Natural killer cell (primary cell): ENCODE data around the gene KIRREL1. TPM values are rescaled to one million over a fixed set of nuclear protein-coding genes. Genes with fewer than 3 reads are reported as not detected.

Source experiments
- ATAC-seq, 3 donors: fragments of 150-1000 bp in 2 of 3; fragments of 200-7000 bp in 1 of 3; cut with Tn5 transposase; 1 replicate in 1 of 3; 2 replicates in 2 of 3; pipeline ENCODE4 v1.10.0; 2021; ENCODE audit warnings: mild to moderate bottlenecking in 2 of 3, moderate library complexity in 2 of 3
- DNase-seq, 2 donors: peaks; one replicate each; pipeline versions ENCODE4 v3.0.0 to v3.0.0-alpha.2; 2013 to 2021; ENCODE audit warnings: mixed read lengths in 1 of 2
- H3K27ac ChIP-seq: one replicate; pipeline ENCODE4 v1.5.1; 2013; ENCODE audit warnings: mild to moderate bottlenecking, low read length
- H3K27me3 ChIP-seq: one replicate; pipeline ENCODE4 v1.6.1; 2013; ENCODE audit warnings: low read length; ENCODE audit not compliant: control insufficient read depth, insufficient read depth
- H3K36me3 ChIP-seq: one replicate; pipeline ENCODE4 v1.6.1; 2013; ENCODE audit warnings: low read length; ENCODE audit not compliant: control insufficient read depth, insufficient read depth
- H3K4me1 ChIP-seq: one replicate; pipeline ENCODE4 v1.6.1; 2013; ENCODE audit warnings: low read length; ENCODE audit not compliant: control insufficient read depth, insufficient read depth
- H3K4me3 ChIP-seq: one replicate; pipeline ENCODE4 v1.5.1; 2013; ENCODE audit warnings: low read length
- H3K9me3 ChIP-seq: one replicate; pipeline ENCODE4 v1.6.1; 2013; ENCODE audit warnings: low read length; ENCODE audit not compliant: control insufficient read depth, insufficient read depth
- H3K27ac Mint-ChIP-seq, 2 donors: one replicate each; pipeline ENCODE4 v1.8.0; 2022; ENCODE audit warnings: mild to moderate bottlenecking in 2 of 2, mixed read lengths in 2 of 2, moderate library complexity in 1 of 2
- H3K27me3 Mint-ChIP-seq, 2 donors: one replicate each; pipeline ENCODE4 v1.8.0; 2022; ENCODE audit warnings: low read depth in 2 of 2, mixed read lengths in 2 of 2
- H3K36me3 Mint-ChIP-seq: one replicate; pipeline ENCODE4 v1.8.0; 2022; ENCODE audit warnings: mixed read lengths
- H3K4me1 Mint-ChIP-seq, 2 donors: one replicate each; pipeline ENCODE4 v1.8.0; 2022; ENCODE audit warnings: mixed read lengths in 2 of 2
- H3K4me3 Mint-ChIP-seq: one replicate; pipeline ENCODE4 v1.8.0; 2022; ENCODE audit warnings: mild to moderate bottlenecking, moderate library complexity, mixed read lengths
- H3K9me3 Mint-ChIP-seq, 2 donors: one replicate each; pipeline ENCODE4 v1.8.0; 2022; ENCODE audit warnings: mixed read lengths in 2 of 2
- CTCF ChIP-seq: fragments of 200-600 bp; IDR thresholded peaks from one replicate; pipeline ENCODE4 v1.8.0; 2022; ENCODE audit warnings: antibody characterized with exemption
- WGBS: methylation state at CpG from one replicate; pipeline ENCODE4 v1.1.7; 2013; ENCODE audit warnings: missing lambda C conversion rate; ENCODE audit not compliant: insufficient coverage; 5-methylcytosine and 5-hydroxymethylcytosine counted together
- intact Hi-C: fragments of 100-400 bp; cut with micrococcal nuclease; formaldehyde crosslinking; loops from one replicate; pipeline ENCODE4 v1.14.2; 2022
- total RNA-seq, 4 donors: library from RNA; stranded (reverse); fragments of 120-200 nt in 1 of 4; gene quantifications; one replicate each; pipeline versions ENCODE4 v1.2.3 to v1.2.4, GENCODE V29; 2013 to 2022

The KIRREL1 gene
- total RNA-seq, 3 donors from 2014 or later (not counting 1 experiment from before 2014, with no cell fraction given) = not detected

GRCh38 chr1:158131217-158131616 lies 137.8 kb downstream of the KIRREL1 start:
- H3K36me3 ChIP-seq = no peaks in the 10 kb centered on the region
- peaks cover 4% of the 10 kb centered on the region for H3K4me1 ChIP-seq
- no peak for ATAC-seq
- Mint-ChIP-seq H3K4me1 (no peaks in the 10 kb centered on the region), H3K4me3 (no peak overlapping the region), H3K27me3 (peaks cover 14 to 17% of the 10 kb centered on the region in 2 donors), H3K9me3 (no peaks in the 10 kb centered on the region), H3K27ac (no peak overlapping the region), H3K36me3 (no peaks in the 10 kb centered on the region)
- no peak for DNase-seq
- no peaks in the 10 kb centered on the region for H3K9me3 ChIP-seq
- H3K4me3 ChIP-seq = no peak overlapping the region
- TF ChIP-seq CTCF = no peak
- intact Hi-C loops = no loop called here
- H3K27me3 ChIP-seq = no peaks in the 10 kb centered on the region
- WGBS = 94% methylated on average over 2 of the region's 3 CpGs
- no peak overlapping the region for H3K27ac ChIP-seq

- no peaks in the 10 kb centered on the region for H3K4me1 ChIP-seq
- intact Hi-C loops = no loop called here
- Mint-ChIP-seq H3K4me3 (no peak overlapping the region), H3K36me3 (no peaks in the 10 kb centered on the region), H3K4me1 (no peaks in the 10 kb centered on the region), H3K27ac (no peak overlapping the region), H3K9me3 (no peaks in the 10 kb centered on the region), H3K27me3 (peaks cover 0 to 5% of the 10 kb centered on the region in 2 donors)
- ATAC-seq (no peak), DNase-seq (no peak)
- no peaks in the 10 kb centered on the region for H3K9me3 ChIP-seq
- no peak overlapping the region for H3K27ac ChIP-seq
- no peaks in the 10 kb centered on the region for H3K27me3 ChIP-seq
- TF ChIP-seq CTCF = no peak
- no peaks in the 10 kb centered on the region for H3K36me3 ChIP-seq
- 93% methylated on average over 3 of the region's 3 CpGs for WGBS
- H3K4me3 ChIP-seq = no peak overlapping the region
Measured at GRCh38 chr1:158140764-158141192, 147.3 kb downstream of the KIRREL1 start.

GRCh38 chr1:158145173-158145719 lies 151.8 kb downstream of the KIRREL1 start:
- ATAC-seq = no peak

More at GRCh38 chr1:158145173-158145719, 151.8 kb downstream of the KIRREL1 start:
- Histone ChIP-seq H3K27me3 (no peaks in the 10 kb centered on the region), H3K27ac (no peak overlapping the region), H3K36me3 (no peaks in the 10 kb centered on the region), H3K4me1 (peaks cover 12% of the 10 kb centered on the region), H3K9me3 (no peaks in the 10 kb centered on the region), H3K4me3 (no peak overlapping the region)
- intact Hi-C loops = no loop called here
- H3K4me3 Mint-ChIP-seq = no peak overlapping the region
- H3K27ac Mint-ChIP-seq = no peak overlapping the region
- H3K4me1 Mint-ChIP-seq = peaks cover 22 to 30% of the 10 kb centered on the region in 2 donors
- no peaks in the 10 kb centered on the region for H3K36me3 Mint-ChIP-seq
- no peaks in the 10 kb centered on the region for H3K9me3 Mint-ChIP-seq
- TF ChIP-seq CTCF = no peak
- peaks cover 0 to 2% of the 10 kb centered on the region in 2 donors for H3K27me3 Mint-ChIP-seq
- DNase-seq = no peak
